CD8-positive, alpha-beta memory T cell (primary cell): Measurements from ENCODE around the gene SCN4B. TPM values are rescaled to one million over a fixed set of nuclear protein-coding genes. Genes with fewer than 3 reads are reported as not detected.
"Not testable (repeated sequence)": the region's sequence is repeated elsewhere in the genome, so short reads cannot be mapped to it uniquely, and the experiment has no call there.

ENCODE experiments used
- CTCF ChIA-PET: fragments of 350-600 bp; sonication (Branson Sonifier 250); formaldehyde crosslinking; loops from one replicate; lab custom pipeline; 2021; ENCODE audit warnings: antibody characterized with exemption; lab: Charles Lee
- POLR2A ChIA-PET: fragments of 350-600 bp; sonication (Branson Sonifier 250); formaldehyde crosslinking; loops from one replicate; lab custom pipeline; 2021; ENCODE audit warnings: antibody characterized with exemption; lab: Charles Lee
- DNase-seq, 5 donors: peaks; one replicate each; pipeline versions ENCODE4 v3.0.0 to v3.0.0-alpha.2; 2020 to 2022; ENCODE audit warnings: mixed read lengths in 1 of 5
- H3K27ac ChIP-seq: one replicate; pipeline ENCODE4 v1.7.0; 2013; ENCODE audit warnings: low read depth, mild to moderate bottlenecking, low read length, moderate library complexity
- H3K27me3 ChIP-seq: 2 replicates; pipeline ENCODE4 v1.7.0; 2013; ENCODE audit warnings: low read length, mild to moderate bottlenecking; ENCODE audit not compliant: insufficient read depth, poor library complexity, severe bottlenecking
- H3K36me3 ChIP-seq: 2 replicates; pipeline ENCODE4 v1.7.0; 2013; ENCODE audit warnings: mild to moderate bottlenecking, low read length, moderate library complexity; ENCODE audit not compliant: insufficient read depth
- H3K4me1 ChIP-seq: 2 replicates; pipeline ENCODE4 v1.7.0; 2013; ENCODE audit warnings: mild to moderate bottlenecking, low read length, moderate library complexity; ENCODE audit not compliant: insufficient read depth
- H3K4me3 ChIP-seq: 2 replicates; pipeline ENCODE4 v1.7.0; 2013; ENCODE audit warnings: mild to moderate bottlenecking, low read length
- H3K9me3 ChIP-seq: 2 replicates; pipeline ENCODE4 v1.7.0; 2013; ENCODE audit warnings: mild to moderate bottlenecking, low read length
- H3K27ac Mint-ChIP-seq, 8 donors: one replicate each; pipeline ENCODE4 v1.8.0; 2020 to 2021; ENCODE audit warnings: mixed read lengths in 8 of 8, mild to moderate bottlenecking in 6 of 8, inconsistent platforms in 3 of 8, moderate library complexity in 3 of 8
- H3K27me3 Mint-ChIP-seq, 2 donors: one replicate each; pipeline ENCODE4 v1.8.0; 2020 to 2021; ENCODE audit warnings: mixed read lengths in 2 of 2, mild to moderate bottlenecking in 1 of 2, moderate library complexity in 1 of 2
- H3K36me3 Mint-ChIP-seq, 3 donors: one replicate each; pipeline ENCODE4 v1.8.0; 2020 to 2021; ENCODE audit warnings: mixed read lengths in 3 of 3, inconsistent platforms in 1 of 3, mild to moderate bottlenecking in 1 of 3
- H3K4me1 Mint-ChIP-seq, 3 donors: one replicate each; pipeline ENCODE4 v1.8.0; 2020 to 2021; ENCODE audit warnings: mixed read lengths in 3 of 3, inconsistent platforms in 1 of 3, mild to moderate bottlenecking in 1 of 3
- H3K4me3 Mint-ChIP-seq, 7 donors: one replicate each; pipeline ENCODE4 v1.8.0; 2020 to 2021; ENCODE audit warnings: mixed read lengths in 7 of 7, mild to moderate bottlenecking in 6 of 7, moderate library complexity in 4 of 7, inconsistent platforms in 2 of 7
- H3K9me3 Mint-ChIP-seq, 5 donors: one replicate each; pipeline ENCODE4 v1.8.0; 2020 to 2022; ENCODE audit warnings: mixed read lengths in 5 of 5, mild to moderate bottlenecking in 3 of 5, moderate library complexity in 2 of 5, inconsistent platforms in 1 of 5
- polyA plus RNA-seq: library from polyadenylated mRNA; unstranded; fragments of 300-500 nt; fragmentation: Illumina TruSeq; gene quantifications from one replicate; pipeline ENCODE4 v1.2.3, GENCODE V29; 2021
- total RNA-seq, 2 experiments: library from RNA; stranded (reverse); gene quantifications; one replicate each; pipeline ENCODE4 v1.2.3, GENCODE V29; 2021

Gene SCN4B
- total and polyA plus RNA-seq, 3 experiments from 2014 or later, result 0.26 to 0.33 TPM; not detected in 1

- ChIA-PET CTCF (interaction anchor here (1.0 to 1.3 kb wide), 2 partner anchors 24 to 95 kb away, joined by 4 read pairs; no protein-coding TSS in a partner anchor), POLR2A (interaction anchor here (0.7 kb wide), 1 partner anchor 94 kb away, joined by 4 read pairs; no protein-coding TSS in a partner anchor)
- Histone ChIP-seq H3K27ac (no peak overlapping the region), H3K36me3 (peaks cover 40% of the 10 kb centered on the region), H3K9me3 (no peaks in the 10 kb centered on the region), H3K4me3 (no peak overlapping the region), H3K4me1 (peaks cover 8% of the 10 kb centered on the region), H3K27me3 (no peaks in the 10 kb centered on the region)
- Mint-ChIP-seq H3K4me1 (peaks cover 12 to 18% (median 12%) of the 10 kb centered on the region in 3 donors), H3K9me3 (peaks cover 0 to 7% (median 5%) of the 10 kb centered on the region in 5 donors), H3K27ac (peak overlapping the region in 3 of 8 donors; percentile 60 to 71 (median 60)), H3K4me3 (no peak overlapping the region), H3K36me3 (peaks cover 25 to 83% (median 30%) of the 10 kb centered on the region in 3 donors), H3K27me3 (peaks cover 0 to 7% of the 10 kb centered on the region in 2 donors)
- DNase-seq, result no peak
Measured at GRCh38 chr11:118194835-118195627, 42.4 kb upstream of the SCN4B start.

- ChIA-PET POLR2A (interaction anchor here (0.5 kb wide), 1 partner anchor 100 kb away, joined by 11 read pairs; no protein-coding TSS in a partner anchor), CTCF (interaction anchor here (1.0 kb wide), 1 partner anchor 96 kb away, joined by 4 read pairs; no protein-coding TSS in a partner anchor)
- no peaks in the 10 kb centered on the region for H3K27me3 ChIP-seq
- H3K27ac Mint-ChIP-seq, result peak overlapping the region in 2 of 8 donors; percentile 42 to 52
- peaks cover 0 to 7% (median 5%) of the 10 kb centered on the region in 5 donors for H3K9me3 Mint-ChIP-seq
- peaks cover 11 to 14% (median 12%) of the 10 kb centered on the region in 3 donors for H3K4me1 Mint-ChIP-seq
- H3K36me3 ChIP-seq, result peaks cover 37% of the 10 kb centered on the region
- H3K4me3 ChIP-seq, result no peak overlapping the region
- H3K27ac ChIP-seq, result no peak overlapping the region
- peaks cover 25 to 76% (median 27%) of the 10 kb centered on the region in 3 donors for H3K36me3 Mint-ChIP-seq
- H3K4me1 ChIP-seq, result peaks cover 8% of the 10 kb centered on the region
- no peak overlapping the region for H3K4me3 Mint-ChIP-seq
- H3K9me3 ChIP-seq, result no peaks in the 10 kb centered on the region
- no peak for DNase-seq
- H3K27me3 Mint-ChIP-seq, result peaks cover 5 to 7% of the 10 kb centered on the region in 2 donors
Measured at GRCh38 chr11:118193910-118194566, 41.4 kb upstream of the SCN4B start.

- Mint-ChIP-seq H3K36me3 (peaks cover 20 to 65% (median 23%) of the 10 kb centered on the region in 3 donors), H3K27me3 (peaks cover 7 to 11% of the 10 kb centered on the region in 2 donors), H3K27ac (peak overlapping the region in 2 of 8 donors; percentile 41 to 52)
- H3K4me1 ChIP-seq, H3K27ac ChIP-seq, H3K4me3 Mint-ChIP-seq, H3K4me3 ChIP-seq, H3K4me1 Mint-ChIP-seq, H3K27me3 ChIP-seq, POLR2A ChIA-PET, H3K9me3 Mint-ChIP-seq, DNase-seq, H3K9me3 ChIP-seq: not testable (repeated sequence)
- peaks cover 33% of the 10 kb centered on the region for H3K36me3 ChIP-seq
- CTCF ChIA-PET, result interaction anchor here (0.8 kb wide), 1 partner anchor 21 kb away, joined by 4 read pairs; no protein-coding TSS in a partner anchor
Measured at GRCh38 chr11:118192817-118193216, 40.2 kb upstream of the SCN4B start.

- CTCF ChIA-PET, result not testable (repeated sequence)
Measured at GRCh38 chr11:118190942-118191506, 38.4 kb upstream of the SCN4B start.

GRCh38 chr11:118186346-118187107 is 33.9 kb upstream of the SCN4B start:
- H3K4me1 Mint-ChIP-seq, result no peaks in the 10 kb centered on the region
- Histone ChIP-seq H3K4me3 (no peak overlapping the region), H3K36me3 (no peaks in the 10 kb centered on the region), H3K27me3 (peaks cover 11% of the 10 kb centered on the region), H3K9me3 (no peaks in the 10 kb centered on the region), H3K27ac (no peak overlapping the region), H3K4me1 (no peaks in the 10 kb centered on the region)
- POLR2A ChIA-PET, result no interaction called here
- peaks cover 0 to 7% (median 4%) of the 10 kb centered on the region in 3 donors for H3K36me3 Mint-ChIP-seq
- peaks cover 13 to 39% of the 10 kb centered on the region in 2 donors for H3K27me3 Mint-ChIP-seq
- CTCF ChIA-PET, result no interaction called here
- H3K4me3 Mint-ChIP-seq, result no peak overlapping the region
- H3K9me3 Mint-ChIP-seq, result peaks cover 4 to 8% (median 5%) of the 10 kb centered on the region in 5 donors
- H3K27ac Mint-ChIP-seq, result no peak overlapping the region
- no peak for DNase-seq

More at GRCh38 chr11:118190942-118191506, 38.4 kb upstream of the SCN4B start:
- H3K4me1 ChIP-seq, DNase-seq, H3K9me3 ChIP-seq, POLR2A ChIA-PET, H3K27me3 ChIP-seq, H3K4me1 Mint-ChIP-seq, H3K4me3 ChIP-seq, H3K27ac ChIP-seq, H3K9me3 Mint-ChIP-seq, H3K4me3 Mint-ChIP-seq: not testable (repeated sequence)
- H3K36me3 Mint-ChIP-seq, result peaks cover 15 to 47% (median 19%) of the 10 kb centered on the region in 3 donors
- H3K27ac Mint-ChIP-seq, result peak overlapping the region in 2 of 8 donors; percentile 17 to 43
- peaks cover 7 to 18% of the 10 kb centered on the region in 2 donors for H3K27me3 Mint-ChIP-seq
- peaks cover 18% of the 10 kb centered on the region for H3K36me3 ChIP-seq

GRCh38 chr11:118184784-118185579 is 32.4 kb upstream of the SCN4B start:
- Mint-ChIP-seq H3K27ac (no peak overlapping the region), H3K4me1 (no peaks in the 10 kb centered on the region)

More at GRCh38 chr11:118184784-118185579, 32.4 kb upstream of the SCN4B start:
- Histone ChIP-seq H3K9me3 (no peaks in the 10 kb centered on the region), H3K27me3 (peaks cover 11% of the 10 kb centered on the region), H3K36me3 (no peaks in the 10 kb centered on the region), H3K4me3 (no peak overlapping the region), H3K27ac (no peak overlapping the region), H3K4me1 (no peaks in the 10 kb centered on the region)
- no peaks in the 10 kb centered on the region for H3K36me3 Mint-ChIP-seq
- H3K27me3 Mint-ChIP-seq, result peaks cover 9 to 39% of the 10 kb centered on the region in 2 donors
- CTCF ChIA-PET, result interaction anchor here (0.7 to 1.6 kb wide), 4 partner anchors 13 to 131 kb away, joined by 3 to 13 read pairs (median 4); no protein-coding TSS in a partner anchor
- no peak for DNase-seq
- POLR2A ChIA-PET, result interaction anchor here (0.6 kb wide), 1 partner anchor 66 kb away, joined by 3 read pairs; no protein-coding TSS in a partner anchor
- H3K4me3 Mint-ChIP-seq, result no peak overlapping the region
- peaks cover 0 to 4% (median 2%) of the 10 kb centered on the region in 5 donors for H3K9me3 Mint-ChIP-seq
